GM21723 (cell line): Measurements from ENCODE around the gene IDH3G.

ENCODE experiments used
- ATAC-seq: cut with Tn5 transposase; IDR thresholded peaks from one replicate; pipeline ENCODE4 v1.9.1; 2021; ENCODE audit warnings: mild to moderate bottlenecking, moderate library complexity; ENCODE audit not compliant: unreplicated experiment

Gene IDH3G

GRCh38 chrX:153736071-153736820 lies 57.9 kb downstream of the IDH3G start:
- ATAC-seq: no peak
